ENCODE measurements around the gene EPB41L5.

DNA sequence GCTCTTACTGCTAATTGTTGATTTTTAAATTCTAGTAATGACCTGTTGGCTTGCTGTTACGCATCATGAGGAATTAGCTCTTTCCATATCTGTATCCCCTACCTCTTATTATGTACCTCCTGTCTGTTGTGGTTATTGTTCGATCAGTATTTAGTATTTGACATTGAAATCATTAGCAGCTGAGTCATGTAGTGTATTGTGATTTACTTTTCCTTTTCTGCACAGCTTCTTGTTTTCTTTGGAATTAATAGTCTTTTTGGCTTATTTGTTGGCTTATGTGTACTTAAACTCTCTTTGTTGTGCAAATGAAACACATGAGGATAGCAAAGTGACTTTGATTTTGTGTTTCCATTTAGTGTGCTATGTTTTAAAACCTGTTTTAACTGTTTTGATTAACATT lies 4.3 kb downstream of the EPB41L5 start:
- no peak for TF ChIP-seq EZH2 (IDR thresholded peaks at IDR 0.05; ENCODE audit: low read length)
- TF ChIP-seq, protein P1, sequence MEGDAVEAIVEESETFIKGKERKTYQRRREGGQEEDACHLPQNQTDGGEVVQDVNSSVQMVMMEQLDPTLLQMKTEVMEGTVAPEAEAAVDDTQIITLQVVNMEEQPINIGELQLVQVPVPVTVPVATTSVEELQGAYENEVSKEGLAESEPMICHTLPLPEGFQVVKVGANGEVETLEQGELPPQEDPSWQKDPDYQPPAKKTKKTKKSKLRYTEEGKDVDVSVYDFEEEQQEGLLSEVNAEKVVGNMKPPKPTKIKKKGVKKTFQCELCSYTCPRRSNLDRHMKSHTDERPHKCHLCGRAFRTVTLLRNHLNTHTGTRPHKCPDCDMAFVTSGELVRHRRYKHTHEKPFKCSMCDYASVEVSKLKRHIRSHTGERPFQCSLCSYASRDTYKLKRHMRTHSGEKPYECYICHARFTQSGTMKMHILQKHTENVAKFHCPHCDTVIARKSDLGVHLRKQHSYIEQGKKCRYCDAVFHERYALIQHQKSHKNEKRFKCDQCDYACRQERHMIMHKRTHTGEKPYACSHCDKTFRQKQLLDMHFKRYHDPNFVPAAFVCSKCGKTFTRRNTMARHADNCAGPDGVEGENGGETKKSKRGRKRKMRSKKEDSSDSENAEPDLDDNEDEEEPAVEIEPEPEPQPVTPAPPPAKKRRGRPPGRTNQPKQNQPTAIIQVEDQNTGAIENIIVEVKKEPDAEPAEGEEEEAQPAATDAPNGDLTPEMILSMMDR (optimal IDR thresholded peaks at IDR 0.05 in 1 of 3, IDR thresholded peaks at IDR 0.05 in 1 of 3, conservative IDR thresholded peaks at IDR 0.05 in 1 of 3; ENCODE audit: extremely low read depth in 1 of 3, insufficient read depth in 2 of 3, low read length in 3 of 3), result no peak

Data from keratinocyte (primary cell).